Activated T-helper 1 cell treated with anti-CD3 and anti-CD28 coated beads, Interleukin-2, amount 50 U/mL, for 16 hours (primary cell): ENCODE measurements around the gene SPATA9.
"Not testable (repeated sequence)": the region's sequence is repeated elsewhere in the genome, so short reads cannot be mapped to it uniquely, and the experiment has no call there.

Source experiments
- DNase-seq, 2 donors: peaks; one replicate each; pipeline ENCODE4 v3.0.0-alpha.2; 2020; ENCODE audit warnings: low read depth in 1 of 2, low spot score in 1 of 2

The SPATA9 gene

DNA sequence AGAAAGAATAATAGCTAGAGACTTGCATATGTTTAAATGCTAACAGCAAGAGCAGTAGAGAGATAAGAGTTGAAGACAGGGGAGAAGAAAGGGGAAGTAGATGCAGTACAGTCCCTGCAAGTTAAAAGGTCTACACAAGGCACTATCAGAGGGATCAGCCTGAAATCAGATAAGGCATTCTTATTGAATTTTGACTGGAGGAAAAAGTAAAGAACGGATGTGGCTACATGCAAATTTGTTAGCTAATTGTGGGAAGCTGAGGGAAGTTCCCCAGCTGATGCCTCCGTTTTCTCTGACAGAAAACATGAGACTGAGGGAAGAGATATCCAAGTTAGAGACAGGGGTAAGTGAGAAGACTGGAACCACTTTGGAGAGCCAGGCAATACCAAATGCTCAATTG is 35.4 kb upstream of the SPATA9 start:
- DNase-seq, result no peak

DNA sequence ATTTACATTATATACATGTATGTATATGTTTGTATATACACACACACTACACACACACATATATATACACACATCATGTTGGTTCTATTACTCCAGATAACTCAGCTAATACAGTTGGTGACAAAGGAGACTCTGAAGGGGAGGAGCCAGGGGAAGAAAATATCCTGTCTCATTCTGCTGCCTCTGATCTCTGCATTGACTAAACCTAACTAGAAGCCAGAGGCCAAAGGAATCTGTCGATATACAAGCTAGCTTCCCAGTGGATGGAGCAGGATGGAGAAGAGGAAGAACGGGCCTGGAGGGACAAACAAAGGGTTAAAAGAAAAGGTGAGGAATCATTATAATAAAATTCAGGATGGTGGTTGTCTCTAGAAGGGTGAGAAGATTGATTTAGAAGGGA is 34.6 kb upstream of the SPATA9 start:
- DNase-seq, result no peak

DNA sequence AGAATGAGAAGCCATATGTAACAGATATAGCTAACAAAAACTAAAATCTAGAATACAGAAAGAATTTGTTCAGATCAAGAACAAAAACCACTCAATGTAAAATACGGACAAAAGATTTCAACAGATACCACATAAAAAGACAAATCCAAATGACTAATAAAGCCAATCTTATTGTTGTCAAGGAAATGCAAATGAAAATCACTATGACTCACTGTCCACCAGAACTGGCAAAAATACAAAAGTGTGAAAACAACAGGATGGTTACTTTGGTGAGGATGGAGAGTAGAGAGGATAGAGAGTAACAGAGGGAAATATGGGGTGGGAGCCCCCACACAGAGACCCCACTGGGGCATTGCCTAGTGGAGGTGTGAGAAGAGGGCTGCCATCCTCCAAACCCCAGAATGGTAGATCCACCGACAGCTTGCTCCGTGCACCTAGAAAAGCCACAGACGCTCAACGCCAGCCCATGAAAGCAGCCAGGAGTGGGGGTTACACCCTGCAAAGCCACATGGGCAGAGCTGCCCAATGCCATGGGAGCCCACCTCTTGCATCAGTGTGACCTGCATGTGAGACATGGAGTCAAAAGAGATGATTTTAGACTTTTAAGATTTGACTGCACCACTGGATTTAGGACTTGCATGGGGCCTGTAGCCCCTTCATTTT is 33.1 kb upstream of the SPATA9 start:
- no peak for DNase-seq

DNA sequence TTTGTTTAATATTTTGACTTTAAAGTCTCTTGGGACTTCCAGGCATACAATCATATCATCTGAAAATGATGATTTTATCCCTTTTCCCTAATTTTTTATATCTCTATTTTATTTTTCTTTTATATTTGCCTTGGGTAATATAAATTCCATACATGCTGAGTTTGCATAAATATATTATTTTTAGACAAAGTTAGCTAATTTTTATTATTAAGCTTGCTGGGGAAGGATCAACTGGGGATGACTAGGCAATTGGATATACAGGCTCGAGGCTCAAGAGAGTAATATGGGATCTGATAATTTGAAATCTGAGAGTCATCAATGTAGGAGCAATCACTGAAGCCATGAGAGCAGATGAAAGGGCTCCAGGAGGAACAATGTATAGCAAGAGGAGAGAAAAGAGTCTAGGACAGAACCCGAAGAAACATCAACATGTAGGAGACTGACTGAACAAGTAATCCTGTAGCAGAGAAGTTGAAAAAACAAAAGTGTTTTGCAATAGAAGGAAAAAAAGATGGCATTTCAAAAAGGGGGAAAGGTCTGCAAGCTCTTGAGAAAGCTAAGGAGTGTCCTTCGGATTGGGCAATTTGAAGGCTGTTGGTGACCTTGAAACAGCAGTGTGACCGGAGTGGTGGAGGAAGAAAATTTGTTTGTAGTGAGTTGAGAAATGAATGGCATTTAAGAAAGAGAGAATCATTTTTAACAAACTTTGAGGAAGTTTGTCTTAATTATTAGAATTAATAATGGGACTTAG is 31.3 kb upstream of the SPATA9 start:
- DNase-seq, result no peak

DNA sequence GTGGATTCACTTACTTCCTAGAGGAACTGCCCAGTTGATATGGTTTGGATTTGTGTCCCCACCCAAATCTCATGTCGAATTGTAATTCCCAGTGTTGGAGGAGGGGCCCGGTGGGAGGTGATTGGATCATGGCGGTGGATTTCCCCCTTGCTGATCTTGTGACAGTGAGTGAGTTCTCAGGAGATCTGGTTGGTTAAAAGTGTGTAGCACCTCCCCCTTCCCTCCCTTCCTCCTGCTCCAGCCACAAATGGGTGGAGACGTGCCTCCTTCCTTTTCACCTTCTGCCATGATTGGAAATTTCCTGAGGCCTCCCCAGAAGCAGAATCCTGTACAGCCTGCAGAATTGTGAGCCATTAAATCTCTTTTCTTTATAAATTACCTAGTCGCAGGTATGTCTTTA is 30.5 kb upstream of the SPATA9 start:
- not testable (repeated sequence) for DNase-seq

DNA sequence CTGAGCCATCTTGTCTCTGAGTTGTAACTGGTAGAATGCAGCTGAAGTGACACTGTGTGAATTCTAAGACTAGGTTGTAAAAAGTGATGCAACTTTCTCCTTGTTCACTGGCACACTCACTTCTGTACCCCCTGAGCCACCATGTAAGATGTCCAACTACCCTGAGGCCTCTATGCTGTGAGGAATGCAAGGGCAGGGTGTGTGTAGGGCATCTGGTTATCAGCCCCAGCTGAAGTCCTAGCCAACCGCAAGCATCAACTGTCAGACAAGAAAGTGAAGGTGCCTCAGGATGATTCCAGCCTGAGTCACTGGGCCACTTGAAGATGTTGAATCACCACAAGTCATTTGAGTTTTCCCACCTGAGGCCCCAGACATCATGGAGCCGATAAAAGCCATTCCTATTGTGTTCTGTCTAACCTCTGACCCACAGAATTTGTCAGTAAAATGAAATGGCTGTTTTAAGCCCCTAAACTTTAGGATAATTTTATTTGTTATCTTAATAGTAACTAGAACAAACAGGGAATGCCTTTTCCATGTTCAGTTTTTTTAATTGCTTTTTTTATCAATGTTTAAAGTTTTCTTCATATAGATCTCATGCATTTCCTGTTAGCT is 29.7 kb upstream of the SPATA9 start:
- no peak for DNase-seq

DNA sequence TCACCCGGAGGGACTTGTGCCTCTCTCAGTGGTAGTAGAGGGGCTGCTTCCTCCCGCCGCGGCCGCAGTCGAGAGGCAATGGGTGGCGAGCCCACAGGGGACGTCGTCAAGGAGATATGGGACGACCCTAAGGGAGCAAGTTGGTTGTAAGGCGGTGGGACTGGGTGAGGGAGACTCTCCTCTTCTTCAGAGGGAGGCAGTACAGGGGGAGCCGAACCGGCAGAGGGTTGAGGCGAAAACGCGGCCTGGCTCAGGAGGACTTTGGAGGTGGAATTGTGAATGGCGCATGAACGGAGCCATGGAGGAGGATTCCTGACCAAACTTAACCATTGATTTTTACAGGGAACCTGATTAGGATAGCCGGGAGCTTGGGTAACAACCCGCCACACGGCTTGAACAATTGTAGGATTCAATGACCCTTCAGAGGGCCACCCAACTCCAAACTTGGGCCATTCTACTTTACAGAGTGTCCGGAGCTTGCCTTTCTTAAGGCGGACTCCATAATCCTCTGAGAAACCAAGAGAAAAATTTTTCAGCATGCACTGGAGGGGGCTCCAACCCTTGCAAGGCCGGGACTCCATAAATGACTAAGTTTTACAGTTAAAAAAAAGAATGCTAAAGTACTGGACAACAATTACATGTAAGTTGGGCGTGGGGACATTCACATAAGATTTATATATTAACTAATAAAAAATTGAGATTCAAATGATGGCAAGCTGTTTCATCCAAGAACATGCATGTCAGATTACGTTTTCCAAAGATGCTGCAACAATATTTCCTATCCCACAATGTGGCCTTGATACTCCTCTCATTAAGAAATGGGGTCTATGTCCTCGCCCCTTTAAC is 28.9 kb upstream of the SPATA9 start:
- no peak for DNase-seq

DNA sequence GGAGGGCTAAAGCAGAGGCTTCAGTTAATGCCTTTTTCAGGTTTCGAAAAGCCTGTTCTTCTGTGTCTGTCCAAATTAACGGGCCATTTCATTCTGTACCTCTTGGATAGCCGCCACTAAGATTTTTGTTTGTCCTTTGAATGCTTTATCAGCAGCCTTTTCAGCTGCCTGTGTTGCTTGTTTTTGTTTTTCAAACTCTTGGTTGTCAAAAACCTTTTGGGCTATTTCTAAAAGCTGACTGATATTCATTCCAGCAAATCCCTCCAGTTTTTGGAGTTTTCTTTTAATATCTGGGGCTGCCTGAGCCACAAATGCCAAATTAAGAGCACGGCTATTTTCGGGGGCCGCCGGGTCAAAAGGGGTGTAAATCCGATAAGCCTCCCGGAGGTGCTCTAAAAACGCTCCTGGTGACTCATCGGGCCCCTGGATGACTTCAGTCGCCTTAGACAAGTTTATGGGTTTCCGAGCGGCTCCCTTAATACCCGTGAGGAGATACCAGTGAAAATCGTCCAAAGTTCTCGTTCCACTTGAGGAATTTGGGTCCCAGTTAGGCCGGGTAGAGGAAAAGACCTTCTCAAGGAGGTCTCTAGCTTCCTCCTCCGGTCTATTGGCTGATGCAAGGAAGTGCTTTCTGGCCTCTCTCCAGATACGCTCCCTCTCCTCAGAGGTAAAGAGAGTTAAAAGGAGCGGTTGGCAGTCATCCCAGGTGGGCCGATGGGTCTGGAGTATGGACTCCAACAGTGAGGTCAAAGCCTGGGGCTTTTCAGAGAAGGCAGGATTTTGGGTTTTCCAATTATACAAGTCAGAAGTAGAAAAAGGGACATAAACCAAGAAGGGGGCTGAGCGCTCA is 28.1 kb upstream of the SPATA9 start:
- not testable (repeated sequence) for DNase-seq

DNA sequence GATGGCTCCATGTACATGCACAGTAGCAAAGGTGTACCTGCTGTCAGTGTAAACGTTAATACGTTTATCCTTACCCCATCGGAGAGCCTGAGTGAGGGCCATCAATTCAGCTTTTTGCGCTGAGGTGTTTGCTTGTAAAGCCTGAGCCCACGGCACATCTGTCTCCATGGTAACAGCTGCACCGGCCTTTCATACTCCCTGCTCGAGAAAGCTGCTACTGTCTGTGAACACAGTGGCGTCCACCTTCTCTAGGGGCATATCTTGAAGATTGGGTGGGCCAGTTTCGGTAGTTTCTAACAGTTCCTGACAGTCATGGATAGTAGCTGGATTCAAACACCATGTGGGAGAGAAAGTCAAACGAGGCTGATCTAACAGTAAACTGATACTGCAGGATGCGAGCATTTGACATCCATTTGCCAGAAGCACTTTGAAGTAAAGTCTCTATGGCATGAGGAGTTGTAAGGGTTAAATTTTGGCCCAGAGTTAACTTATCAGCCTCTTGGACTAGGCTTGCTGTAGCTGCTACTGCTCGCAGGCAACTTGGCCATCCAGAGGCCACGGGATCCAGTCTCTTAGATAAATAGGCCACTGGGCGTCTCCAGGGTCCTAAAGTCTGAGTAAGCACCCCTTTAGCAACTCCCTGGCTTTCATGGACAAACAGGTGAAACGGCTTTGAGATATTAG is 27.3 kb upstream of the SPATA9 start:
- no peak for DNase-seq

DNA sequence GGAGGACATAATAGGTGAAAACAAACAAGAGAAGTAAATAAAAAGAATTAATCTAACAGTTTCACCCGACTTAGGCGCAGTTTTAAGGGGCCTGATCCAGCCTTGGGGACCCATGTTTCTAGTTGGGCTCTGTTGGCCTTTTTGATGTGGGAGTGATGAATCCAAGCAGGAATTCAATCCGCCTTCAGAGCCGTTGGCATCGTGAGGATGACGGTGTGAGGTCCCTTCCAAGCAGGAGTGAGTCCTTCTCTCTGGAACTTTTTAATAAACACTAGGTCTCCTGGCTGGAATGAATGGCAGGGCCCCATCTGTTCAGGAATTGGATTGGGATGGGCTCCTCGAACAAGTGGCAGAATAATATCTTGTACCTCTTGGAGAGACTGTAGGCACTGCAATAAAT is 26.1 kb upstream of the SPATA9 start:
- no peak for DNase-seq

DNA sequence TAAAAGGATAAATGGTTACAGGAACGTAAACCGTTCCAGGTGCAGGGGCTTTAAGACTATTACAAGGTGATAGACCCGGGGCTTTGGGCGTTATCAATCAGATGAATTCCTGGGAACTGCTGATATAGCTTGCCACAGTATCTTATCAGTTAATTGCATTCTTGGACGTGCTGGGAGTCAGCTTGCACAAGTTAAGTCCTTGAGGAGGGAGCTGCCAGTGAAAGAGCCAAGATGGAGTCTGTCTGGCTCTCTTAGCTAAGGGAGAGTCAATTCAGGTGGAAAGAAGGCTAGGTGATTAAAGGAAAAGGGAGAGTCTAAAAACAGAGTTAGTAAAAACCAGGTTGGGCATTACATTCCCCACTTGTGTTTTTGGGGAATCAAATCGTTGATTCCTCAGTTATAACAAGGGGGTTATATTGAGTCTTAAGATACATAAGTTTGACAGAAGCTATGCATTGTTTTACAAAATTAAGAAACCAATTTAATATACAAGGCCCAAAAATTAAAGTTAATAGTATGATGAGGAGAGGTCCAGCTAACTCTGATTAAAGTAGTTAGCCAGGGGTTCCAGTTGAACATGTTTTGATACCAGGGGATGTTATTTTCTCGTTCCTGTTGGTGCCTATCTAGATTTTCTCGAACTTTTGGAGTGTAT is 24.9 kb upstream of the SPATA9 start:
- not testable (repeated sequence) for DNase-seq

DNA sequence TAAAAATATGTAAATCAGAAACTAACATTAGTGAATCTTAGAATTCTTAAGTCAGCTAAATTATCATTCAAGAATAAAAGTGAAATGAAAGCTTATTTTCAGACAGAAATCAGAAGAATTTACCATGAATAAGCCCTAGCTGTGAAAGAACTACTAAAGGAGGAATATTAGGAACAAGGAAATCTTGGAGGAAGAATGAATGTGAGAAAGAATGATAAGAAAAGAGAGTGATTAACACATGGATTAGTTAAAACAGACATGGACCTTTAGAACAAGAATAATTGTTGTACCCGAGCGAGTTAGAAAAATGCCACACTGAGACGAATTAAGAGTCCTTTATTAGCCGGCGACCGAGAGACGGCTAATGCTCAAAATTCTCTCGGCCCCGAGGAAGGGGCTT is 24.3 kb upstream of the SPATA9 start:
- no peak for DNase-seq

DNA sequence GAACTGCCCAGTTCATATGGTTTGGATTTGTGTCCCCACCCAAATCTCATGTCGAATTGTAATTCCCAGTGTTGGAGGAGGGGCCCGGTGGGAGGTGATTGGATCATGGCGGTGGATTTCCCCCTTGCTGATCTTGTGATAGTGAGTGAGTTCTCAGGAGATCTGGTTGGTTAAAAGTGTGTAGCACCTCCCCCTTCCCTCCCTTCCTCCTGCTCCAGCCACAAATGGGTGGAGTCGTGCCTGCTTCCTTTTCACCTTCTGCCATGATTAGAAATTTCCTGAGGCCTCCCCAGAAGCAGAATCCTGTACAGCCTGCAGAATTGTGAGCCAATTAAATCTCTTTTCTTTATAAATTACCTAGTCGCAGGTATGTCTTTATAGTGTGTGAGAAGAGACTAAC is 23.4 kb upstream of the SPATA9 start:
- DNase-seq, result not testable (repeated sequence)

DNA sequence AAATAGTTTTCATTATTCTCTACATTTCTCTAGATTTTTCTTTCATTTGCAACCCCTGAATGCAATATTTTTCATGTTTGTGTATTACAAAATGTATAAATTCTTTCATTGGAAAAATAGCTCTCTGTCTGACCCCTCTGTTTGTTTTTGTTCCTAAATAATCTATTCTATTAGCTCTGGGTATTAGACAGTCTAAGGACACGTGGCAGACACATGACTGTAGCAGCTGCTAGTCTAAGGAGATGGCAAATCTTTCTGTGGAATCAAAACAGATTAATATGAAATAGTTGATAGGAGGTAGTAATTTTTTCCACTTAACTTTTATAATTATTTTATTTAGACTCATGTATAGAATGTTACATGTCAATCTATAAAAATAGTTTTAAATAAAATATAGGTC is 21.4 kb upstream of the SPATA9 start:
- no peak for DNase-seq

DNA sequence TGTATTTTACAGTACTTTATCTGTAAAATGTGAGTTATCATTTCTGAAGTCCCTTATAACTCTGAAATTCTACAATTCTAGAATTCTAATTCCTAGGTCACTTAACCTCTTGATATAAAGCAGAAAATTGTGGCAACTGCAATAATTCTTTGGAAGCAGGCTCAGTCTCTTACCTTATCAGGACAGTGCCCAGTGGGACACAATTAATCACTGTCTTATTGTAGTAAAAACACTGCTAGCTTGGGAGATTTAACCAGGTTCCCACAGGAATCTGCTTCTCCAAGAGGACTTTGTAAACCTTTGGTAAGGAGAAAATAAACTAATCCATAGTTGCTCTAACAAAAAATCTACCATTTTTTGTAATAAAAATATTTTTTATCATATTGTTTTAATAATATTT is 18.3 kb upstream of the SPATA9 start:
- no peak for DNase-seq

DNA sequence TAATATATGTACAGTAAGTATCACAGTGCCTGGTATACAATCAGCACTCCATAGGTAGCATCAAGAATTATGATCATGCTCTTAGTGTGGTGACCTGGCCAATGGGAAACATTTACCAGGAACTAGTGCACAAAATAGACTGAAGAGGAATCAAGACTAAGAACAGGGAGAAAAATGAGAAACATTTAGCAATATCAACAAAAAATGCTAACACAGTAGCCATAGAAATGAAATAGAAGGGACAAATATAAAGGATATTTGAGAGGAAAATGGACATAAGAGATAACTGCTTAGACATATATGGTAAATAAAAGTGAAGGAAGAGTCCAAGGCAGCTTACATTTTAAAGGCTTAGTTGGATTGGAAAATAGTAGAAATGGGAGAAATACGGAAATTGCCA is 16.5 kb upstream of the SPATA9 start:
- DNase-seq, result no peak

DNA sequence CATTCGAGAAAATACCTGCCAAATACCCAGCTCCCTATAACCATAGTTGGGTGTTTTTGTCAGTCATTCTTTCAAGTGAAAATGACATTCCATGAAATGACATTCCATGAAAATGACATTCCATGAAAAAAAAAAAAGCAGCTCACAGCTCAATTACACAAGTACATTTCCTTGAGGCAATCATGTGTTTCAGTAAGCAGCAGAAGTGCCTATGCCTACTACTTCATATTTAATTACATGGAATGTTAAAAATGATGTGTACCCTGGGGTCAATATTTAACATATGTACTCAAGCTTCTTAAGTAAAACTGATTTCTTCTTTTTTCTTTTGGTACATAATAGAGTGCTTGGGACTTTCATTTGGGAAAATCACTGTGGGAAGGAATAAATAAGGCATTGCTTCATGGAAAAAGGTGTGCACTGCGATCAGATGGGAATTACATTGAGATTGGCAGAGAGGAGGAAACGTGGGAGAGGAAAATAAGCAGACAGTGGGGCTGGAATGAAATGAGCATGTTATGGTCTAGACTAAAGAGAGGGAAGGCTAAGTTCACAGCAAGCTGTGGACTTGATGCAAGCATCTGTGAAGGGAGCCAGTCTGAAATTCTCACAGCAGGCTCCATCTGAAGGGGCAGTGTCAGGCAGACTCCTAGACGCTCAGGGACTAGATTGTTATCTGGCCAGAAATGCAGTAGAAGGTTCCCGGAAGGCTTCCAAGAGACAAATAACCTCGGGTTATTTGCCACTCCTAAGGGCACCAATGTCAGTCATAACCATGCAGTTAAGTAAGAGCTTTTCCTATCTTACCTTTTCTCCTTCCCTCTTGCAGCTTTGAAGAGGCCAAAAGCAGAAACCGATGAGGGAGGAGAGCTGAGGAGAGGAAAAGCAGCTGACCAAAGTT is 15.2 kb upstream of the SPATA9 start:
- no peak for DNase-seq

DNA sequence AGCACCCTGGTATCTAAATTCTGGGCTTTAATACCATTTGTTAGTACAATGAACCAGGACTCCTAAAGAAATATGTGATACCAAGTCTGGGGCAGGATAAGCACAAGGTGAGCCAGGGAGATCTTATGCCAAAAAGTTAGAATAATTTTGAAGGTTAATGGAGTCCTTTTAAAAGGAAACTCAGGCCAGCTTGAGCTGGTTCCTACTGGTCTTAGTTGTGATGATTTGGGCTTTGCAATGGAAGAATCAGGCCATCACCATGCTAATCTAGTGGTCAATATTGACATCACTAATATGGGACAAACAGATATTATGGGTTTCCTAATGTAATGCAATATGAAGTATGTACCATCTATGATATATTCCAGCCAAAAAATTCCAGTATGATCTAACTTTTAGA is 7.5 kb upstream of the SPATA9 start:
- DNase-seq, result no peak

DNA sequence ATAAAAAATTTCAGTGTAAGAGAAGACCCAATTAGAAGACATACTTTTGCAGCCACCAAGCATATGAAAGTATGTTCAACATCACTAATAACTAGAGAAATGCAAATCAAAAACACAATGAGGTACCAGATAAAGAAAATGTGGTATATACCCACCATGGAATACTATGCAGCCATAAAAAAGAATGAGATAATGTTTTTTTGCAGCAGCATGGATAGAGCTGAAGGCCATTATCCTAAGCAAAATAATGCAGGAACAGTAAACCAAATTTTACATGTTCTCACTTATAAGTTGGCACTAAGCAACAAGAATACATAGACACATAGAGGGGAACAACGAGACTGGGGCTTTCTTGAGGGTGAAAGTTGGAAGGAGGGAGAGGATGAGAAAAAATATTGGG is 6.9 kb upstream of the SPATA9 start:
- no peak for DNase-seq
